Ammon's horn (tissue), 1 donor: Measurements from ENCODE around the gene CHMP3.
"Not testable (repeated sequence)": the region's sequence is repeated elsewhere in the genome, so short reads cannot be mapped to it uniquely, and the experiment has no call there.

ENCODE experiments used
- DNase-seq: peaks from one replicate; pipeline ENCODE4 v3.0.0-alpha.2; 2016; ENCODE audit warnings: low spot score

Gene CHMP3

DNA sequence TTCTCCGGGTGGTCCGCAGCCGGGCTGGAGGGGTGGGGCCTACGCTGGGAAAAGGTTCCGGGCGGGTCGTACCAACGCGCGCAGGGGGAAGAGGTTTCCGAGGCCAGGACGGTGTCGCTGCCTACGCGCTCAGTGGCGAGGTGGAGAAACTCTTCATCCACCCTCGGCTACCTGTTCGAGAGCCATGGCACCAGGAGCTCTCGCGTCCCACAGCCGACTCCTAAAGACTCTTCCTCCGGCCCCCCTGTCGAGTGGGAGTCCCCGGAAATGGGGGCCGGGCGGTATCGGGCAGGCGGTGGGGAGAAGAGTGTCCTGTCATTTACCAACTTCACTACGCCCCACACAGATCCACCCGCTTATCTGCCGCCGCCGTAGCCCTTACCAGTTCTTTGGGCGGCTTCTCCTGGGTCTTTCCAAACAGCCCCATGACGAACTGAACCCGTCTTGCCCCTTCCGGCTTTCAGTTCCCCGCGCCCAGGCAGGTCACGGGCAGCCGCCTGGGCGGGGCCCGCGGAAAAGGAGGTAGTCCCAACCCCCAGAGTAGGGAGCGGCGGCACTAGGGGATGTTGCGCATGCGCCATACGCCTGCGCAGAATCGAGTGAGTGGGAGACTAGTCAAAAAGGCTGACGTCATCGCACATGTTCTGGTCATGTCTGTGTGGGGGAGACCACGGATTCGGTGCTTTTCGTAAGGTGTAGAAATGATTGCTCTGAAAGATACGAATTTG, at the start of gene CHMP3:
TSS of gene CHMP3 (minus strand) at position 522 of the 728 bp plus-strand sequence. CDS start at position 427, 95 bp downstream.
- DNase-seq, result peak; percentile 97

DNA sequence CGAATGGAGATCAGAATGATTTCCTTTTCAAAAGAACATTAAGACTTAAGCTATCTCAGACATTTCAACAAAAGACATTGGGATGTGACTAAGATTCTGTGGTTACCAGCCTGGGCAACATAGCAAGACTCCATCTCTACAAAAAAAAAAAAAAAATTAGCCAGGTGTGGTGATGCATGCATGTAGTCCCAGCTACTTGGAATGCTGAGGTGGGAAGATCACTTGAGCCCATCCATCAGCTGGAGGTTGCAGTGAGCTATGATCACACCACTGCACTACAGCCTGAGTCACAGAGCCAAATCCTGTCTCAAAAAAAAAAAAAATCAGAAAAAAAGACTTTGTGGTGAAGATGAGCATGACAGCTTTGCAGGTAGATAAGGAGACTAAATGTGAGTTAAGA, 47.6 kb upstream of the CHMP3 start:
- no peak for DNase-seq

DNA sequence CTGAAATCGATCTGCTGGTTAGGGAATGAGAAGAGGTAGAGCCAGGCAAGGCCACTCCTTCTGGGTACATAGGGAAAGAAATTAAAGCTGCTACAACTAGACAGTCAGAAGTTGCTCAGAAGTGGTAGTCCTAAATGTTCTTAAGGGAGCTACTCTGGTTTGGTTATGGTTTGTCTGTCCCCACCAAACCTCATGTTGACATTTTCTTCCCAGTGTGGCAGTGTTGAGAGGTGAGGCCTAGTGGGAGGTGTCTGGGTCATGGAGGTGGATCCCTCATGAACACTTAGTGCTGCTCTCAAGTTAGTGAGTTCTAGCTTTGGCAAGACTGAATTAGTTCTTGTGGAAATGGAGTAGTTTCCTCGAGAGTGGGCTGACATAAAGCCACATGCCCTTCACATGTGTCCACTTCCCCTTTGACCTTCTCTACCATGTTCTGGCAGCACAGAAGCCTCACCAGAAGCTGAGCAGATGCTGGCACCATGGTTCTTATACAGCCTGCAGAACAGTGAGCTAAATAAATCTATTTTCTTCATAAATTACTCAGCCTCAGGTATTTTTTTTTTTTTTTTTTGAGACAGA, 45.7 kb upstream of the CHMP3 start:
- DNase-seq, result no peak

DNA sequence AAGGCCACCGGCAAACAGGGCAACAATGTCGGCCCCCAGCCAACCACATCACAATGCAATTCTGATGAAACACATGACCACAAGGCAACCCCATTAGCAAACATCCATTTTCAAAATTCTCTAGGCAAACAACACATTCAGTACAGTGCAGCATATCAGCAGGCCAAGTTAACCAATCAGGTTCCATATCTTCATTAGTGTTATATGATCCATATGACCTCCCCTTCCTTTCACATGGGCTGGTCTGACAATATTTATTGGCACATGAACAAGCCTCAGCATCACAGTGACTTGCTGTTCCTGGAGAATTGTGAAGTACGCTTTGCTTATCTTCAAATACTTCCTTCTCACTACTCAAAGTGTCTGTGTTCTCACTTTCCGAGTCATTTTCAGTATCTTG, 40.7 kb upstream of the CHMP3 start:
- DNase-seq, result no peak

DNA sequence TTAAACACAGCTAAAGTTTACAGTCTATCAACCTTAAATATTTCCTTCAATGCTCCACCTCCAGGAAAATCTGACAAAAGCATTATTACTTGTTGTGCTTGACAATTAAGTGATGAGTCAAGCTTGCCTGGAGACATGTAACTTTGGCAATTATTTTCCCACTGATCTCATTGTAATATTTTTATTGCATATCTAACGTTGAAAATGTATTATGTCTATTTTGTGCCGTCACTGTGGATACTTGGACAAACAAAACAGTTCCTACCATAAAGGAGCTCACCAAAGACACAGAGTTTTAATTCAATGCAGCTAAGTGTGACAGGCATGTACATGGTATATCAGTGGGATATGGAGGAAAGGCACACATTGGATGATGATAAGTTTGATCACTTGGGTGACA, 35.7 kb upstream of the CHMP3 start:
- DNase-seq, result no peak

DNA sequence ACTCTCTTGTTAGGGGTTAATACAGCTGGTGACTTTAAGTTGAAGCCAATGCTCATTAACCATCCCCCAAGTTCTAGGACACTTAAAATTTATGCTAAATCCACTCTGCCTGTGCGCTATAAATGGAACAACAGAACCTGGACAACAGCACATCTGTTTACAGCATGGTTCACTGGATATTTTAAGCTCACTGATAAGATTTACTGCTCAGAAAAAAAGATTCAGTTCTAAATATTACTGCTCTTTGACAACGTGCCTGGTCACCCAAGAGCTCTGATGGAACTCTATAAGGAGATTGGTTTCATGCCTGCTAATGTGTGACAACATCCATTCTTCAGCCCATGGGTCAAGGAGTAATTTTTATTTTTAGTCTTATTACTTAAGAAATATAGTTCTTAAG, 32.9 kb upstream of the CHMP3 start:
- no peak for DNase-seq

DNA sequence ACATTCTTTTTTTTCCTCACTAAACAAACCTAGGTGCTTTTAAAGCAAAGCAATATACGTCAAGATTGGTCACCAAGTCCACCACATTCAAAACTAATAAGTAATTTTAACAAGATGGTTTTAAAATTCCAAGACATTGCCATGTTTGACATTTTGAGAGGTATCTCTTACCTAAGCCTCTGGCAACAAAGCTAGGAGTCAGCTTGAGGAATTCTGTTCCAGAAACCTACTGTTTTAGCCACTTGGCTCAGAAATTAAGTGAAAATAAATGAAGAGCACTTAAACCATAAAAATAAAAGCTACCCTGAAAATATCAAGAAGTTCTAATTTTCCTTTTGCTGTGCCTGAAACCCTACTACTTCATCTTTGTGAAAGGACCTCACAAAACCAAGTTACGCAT, 30.0 kb upstream of the CHMP3 start:
- DNase-seq, result no peak

DNA sequence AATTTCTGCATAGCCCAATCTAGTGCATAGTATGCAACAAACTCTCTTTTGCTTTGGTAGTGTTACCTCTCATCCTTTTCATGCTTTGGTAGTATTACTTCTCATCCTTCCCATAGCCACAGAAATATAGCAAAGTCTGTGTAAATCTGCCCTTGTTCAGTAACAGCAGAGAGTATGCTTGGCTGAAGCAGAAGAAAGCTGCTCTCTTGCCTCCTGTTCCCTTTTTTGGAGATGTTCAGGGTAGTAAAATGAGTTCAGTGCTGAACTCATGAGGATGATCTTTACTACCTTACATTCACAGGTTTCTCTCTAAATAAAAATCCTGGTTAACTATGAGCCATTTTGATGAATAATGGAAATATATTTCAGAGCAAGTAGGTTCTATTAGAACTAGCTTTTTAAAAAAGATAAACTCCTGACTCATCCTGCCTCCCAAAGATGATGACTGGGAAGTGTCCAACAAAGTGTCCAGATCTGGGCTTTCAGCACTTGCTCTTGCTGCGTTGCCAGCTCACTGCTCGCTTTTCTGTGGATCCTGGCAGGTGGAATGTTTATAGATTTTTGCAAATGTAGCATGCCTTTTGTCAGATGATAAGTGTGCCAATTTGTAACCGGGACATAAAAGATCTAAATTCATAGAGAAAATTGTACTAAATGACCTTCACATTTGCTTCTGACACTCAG, 29.4 kb upstream of the CHMP3 start:
- no peak for DNase-seq

DNA sequence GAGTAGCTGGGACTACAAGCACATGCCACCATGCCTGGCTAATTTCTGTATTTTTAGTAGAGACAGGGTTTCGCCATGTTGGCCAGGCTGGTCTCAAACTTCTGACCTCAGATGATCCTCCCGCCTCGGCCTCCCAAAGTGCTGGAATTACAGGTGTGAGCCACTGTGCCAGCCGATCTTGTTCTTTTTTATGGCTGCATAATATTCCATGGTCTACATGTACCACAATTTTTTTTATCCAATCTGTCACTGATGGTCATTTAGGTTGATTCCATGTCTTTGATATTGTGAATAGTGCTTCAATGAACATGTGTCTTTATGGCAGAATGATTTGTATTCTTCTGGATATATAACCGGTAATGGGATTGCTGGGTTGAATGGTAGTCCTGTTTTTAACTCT, 26.5 kb upstream of the CHMP3 start:
- not testable (repeated sequence) for DNase-seq

DNA sequence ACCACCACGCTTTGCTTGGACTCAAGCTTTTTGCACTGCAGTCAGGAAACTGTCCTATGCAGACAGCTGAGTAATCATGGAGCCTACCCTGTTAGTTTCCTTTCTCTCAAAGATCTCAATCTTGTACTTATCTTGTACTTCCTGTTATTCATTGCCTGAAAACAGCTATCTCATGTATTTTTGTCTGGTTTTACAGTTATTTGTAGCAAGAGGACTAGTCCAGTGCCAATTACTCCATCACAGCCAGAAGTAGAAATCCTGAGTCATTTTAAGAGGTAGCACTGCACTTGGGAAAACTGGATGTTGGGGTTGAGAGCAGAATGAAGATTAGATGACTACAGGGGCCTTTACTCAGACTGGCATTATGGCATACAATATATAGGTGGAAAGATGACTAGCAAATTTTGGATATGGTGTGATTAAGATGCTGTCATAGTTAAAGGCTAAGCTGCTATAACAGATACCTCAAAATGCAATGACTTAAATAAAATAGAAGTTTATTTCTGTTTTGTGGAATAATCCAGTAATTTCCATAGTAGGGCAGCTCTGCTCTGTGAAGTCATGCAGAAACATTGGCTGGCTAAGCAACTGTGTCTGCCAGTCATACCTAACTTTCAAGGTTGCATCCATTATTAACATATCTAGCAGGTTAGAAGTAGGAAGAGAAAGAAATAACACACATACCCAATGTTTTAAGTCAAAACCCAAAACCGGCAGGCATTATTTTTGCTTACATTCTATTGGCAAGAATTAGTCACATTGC, 21.1 kb upstream of the CHMP3 start:
- DNase-seq, result no peak

DNA sequence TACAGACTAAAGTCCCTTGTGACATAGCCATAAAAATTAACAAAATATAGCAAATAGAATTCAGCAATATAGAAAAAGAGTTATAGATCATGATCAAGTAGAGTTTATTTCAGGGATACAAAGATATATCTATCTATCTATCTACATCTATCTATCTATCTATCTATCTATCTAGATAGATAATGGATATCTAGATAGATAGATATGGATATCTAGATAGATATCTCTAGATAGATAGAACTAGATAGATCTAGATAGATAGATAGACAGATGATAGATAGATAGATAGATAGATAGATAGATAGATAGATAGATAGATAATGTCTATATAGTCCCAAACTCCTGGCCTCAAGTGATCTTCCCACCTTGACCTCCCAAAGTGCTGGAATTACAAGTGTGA, 17.3 kb upstream of the CHMP3 start:
- no peak for DNase-seq

DNA sequence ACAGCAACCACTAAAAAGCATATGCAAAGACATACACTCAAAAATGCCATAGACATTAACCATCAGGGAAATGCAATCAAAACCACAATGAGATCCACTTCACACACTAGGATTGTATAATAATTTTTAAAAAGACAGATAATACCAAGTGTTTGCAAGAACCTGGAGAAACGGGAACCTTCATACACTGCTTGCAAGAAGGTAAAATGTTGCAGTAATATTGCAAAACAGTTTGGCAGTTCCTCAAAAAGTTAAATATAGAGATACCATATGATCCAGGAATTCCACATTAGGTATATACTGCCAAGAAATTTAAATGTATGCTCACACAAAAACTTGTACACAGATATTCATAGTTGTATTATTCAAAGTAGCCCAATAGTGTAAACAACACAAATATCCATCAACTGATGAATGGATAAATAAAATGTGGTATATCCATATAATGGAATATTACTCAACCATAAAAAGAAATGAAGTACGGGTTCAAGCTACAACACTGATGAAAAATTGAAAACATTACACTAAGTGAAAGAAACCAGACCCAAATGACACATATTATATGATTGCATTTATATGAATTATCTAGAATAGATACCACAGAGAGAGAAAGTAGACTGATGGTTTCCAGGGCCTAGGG, 14.7 kb upstream of the CHMP3 start:
- no peak for DNase-seq

DNA sequence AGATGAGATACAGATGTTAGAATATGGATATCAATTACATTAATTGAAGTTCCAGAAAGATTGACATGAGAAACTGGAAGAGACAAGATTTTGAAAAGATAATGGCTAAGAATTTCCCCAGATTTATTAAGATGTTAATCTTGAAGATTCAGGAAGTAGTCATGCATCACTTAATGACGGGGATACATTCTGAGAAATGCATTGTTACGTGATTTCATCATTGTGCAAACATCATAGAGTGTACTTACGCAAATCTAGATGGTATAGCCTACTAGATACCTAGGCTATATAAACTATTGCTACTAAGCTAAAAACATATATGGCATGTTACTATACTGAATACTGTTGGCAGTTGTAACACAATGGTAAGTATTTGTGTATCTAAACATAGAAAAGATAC, 6.8 kb upstream of the CHMP3 start:
- DNase-seq, result no peak

DNA sequence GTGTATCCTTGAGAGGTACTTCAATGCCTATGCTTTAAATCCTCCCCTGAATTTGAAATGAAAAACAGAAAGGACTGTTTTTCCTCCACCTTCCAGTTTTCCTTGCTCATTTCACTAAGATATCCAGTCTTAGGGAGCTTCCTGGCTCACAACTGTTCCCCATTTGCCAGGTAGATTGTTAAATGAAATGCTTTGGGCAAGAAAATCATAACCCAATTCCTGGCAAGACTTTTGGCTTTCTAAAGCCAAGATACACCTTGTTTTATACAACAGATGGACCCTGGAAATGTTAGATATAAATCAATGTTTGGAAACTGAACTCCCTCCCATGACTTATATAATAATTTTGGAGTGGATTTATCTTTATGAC, 3.6 kb upstream of the CHMP3 start:
- no peak for DNase-seq

DNA sequence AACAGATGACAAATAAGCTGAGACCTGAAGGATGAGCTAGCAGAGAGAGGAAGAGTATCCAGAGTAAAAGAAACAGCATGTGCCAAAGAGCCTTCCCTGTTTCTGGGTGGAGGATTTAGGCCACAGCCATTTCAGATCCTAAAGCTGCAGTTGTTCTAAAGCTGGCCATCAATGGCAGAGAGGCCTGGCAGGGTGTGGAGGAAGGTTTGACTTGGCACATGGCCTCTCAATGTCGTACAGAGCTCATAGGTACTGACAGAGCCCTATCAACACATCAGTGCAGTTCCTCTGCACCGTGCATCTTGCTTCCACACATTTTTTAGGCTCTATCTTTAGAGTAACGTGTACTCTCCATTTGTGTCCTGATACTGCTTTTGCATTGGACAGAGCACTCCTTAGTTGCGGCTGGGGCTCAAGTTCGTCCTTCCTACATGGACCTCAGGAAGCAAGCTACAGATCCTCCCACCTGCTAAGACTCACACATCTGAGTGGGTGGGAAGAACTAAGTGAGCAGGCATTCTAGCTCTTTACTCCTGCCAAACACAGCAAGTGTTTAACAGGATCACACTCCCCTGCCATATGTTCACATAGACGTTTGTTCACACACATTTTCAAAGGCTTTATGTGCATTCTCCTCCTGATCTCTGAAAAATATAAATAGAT, 3.0 kb upstream of the CHMP3 start:
- DNase-seq, result peak; percentile 52

DNA sequence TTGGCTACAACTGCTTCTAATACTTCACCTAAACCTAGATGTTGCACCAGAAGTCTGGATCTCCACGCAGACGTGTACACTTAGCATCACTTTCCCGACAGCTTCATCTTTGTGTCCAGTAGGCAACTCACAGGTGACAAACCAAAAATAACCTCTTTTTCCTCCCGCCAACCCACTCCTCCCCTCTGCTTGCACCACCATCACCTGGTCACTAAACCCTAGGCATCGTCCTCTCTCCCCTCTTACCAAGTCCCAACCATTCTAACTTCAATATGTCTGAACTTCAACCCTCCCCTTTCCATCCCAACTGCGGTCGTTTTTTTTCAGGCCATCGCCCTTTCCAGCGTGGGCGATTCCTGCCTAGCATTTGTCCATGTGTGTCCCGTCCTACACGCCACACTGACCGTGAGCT, 413 bp upstream of the CHMP3 start:
- no peak for DNase-seq

DNA sequence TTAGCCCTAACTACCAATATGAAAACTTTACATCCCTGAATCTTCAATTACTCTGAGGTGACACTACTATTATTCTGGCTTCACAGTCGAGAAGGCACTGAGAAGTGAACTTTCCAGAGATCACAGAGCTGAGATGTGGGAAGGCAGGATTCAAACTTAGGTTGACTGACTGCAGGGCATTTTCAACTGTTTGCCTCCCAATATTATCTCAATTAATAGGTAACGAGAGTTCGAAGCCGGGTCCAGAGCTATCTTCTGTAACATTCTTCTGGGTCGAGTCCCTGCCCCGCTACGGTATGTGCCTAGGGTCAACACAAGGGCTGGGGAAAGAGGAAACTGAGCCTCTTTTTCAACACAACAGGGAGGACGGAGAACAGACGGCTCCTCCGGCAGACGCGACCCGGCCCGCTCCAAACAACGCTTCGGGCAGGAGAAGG, 740 bp downstream of the CHMP3 start:
- no peak for DNase-seq

DNA sequence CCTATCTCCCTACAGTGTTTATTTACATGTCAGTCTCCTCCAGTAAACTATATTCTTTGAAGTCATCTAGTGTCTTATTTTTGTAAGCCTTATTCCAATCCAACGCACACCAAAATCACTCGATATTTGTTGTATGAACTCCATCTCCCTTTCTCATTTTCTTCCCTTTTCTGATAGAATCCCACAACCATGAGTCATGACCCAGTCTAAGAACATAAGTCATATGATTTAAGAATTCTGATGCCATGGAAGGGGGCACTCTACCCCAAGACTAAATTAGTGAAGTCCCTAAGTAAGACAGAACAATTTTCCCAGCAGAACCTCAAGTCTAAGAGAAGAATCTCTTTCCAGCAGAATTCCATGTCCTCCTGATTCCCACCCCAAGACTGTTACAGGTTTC, 5.4 kb downstream of the CHMP3 start:
- no peak for DNase-seq

DNA sequence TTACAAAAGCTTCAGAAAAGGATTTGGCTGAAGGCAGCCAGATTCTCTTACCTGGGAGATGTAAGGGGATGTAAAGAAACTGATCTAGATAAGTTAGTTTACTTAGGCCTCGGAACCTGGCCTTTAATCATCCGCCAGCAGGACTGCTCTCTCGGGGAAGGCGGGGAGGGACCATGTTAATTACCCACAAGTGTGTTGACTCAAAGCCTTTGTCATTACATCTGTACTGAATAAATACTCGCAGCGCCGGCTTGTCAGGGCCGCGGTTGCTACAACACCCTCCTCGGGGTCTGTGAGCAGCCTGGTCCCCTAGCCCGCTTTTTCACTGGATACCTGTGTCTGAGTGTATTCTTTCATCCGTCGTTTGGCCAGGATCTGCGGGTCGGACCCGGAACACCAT, 6.7 kb downstream of the CHMP3 start:
- no peak for DNase-seq

DNA sequence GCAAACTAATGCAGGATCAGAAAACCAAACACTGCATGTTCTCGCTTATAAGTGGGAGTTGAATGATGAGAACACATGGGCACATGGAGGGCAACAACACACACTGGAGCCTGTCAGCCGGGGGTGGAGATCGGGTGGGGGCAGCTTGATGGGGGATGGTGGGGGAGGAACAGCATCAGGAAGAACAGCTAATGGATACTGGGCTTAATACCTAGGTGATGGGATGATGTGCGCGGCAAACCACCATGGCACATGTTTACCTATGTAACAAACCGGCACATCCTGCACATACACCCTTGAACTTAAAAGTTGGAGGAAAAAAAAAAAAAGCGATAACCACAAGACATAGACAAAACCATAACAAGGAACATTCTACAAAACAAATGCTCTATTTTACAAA, 10.4 kb downstream of the CHMP3 start:
- peak; percentile 47 for DNase-seq

DNA sequence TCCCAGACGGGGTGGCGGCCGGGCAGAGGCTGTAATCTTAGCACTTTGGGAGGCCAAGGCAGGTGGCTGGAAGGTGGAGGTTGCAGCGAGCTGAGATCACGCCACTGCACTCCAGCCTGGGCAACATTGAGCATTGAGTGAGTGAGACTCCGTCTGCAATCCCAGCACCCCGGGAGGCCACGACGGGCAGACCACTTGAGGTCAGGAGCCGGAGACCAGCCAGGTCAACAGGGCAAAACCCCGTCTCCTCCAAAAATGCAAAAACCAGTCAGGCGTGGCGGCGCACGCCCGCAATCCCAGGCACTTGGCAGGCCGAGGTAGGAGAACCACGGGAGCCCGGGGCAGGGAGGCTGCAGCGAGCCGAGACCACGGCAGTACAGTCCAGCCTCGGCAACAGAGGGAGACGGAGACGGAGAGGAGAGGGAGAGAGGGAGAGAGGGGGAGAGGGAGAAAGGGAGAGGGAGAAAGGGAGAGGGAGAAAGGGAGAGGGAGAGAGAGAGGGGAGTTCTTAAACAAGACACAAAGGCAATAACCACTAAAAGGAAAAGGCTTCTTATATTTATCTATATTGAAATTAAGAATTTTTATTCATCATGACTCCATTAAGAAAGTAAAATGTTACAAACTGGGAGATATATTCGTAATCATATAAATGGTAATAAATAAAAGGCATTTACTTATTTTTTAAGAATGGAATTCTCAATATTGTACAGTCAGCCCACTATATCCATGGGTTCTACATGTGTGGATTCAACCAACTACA, 13.1 kb downstream of the CHMP3 start:
- DNase-seq, result not testable (repeated sequence)
